Measurements from ENCODE around the gene CAV2.

CAV2 gene, protein sequence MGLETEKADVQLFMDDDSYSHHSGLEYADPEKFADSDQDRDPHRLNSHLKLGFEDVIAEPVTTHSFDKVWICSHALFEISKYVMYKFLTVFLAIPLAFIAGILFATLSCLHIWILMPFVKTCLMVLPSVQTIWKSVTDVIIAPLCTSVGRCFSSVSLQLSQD

DNA sequence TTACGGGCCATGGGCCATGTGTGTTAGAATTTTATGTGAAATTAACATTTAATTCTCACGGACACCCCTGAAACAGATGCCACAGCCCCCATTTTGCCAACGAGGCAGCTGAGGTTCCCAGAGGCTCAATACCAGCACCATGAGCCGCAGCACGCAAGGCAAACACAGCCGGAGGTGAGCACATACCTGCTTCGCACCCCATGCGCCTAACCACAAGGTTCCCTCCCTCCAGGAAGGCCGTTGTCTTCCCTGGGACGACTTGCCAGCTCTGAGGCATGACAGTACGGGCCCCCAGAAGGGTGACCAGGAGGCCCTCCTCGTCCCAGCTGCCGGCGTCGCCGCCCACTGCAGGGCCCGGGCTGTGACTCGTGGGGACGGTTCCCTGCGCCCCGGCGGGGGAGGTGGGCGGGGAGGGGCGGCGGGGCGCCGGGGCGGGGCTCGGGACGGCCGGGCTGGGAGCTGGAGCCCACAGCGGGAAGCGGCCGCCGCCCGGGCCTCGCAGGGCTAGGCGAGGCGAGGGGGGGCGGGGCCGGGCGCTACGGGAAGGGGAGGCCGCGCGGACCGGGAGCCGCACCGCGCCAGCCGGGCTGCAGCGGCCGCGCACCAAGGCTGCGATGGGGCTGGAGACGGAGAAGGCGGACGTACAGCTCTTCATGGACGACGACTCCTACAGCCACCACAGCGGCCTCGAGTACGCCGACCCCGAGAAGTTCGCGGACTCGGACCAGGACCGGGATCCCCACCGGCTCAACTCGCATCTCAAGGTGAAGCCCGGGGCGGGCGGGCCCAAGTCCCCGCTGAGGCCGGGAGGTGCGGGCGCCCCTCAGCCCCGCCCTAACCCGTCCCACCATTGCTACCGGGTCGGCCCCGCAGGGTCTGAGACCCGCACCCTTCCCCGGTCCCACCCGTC lies at the start of gene CAV2:
CAV2 (plus strand) TSS at position 571 of the 910 bp plus-strand sequence; CDS start at position 615, 44 bp downstream.
- H3K4me3 ChIP-seq (ENCODE audit: low read depth, low read length) = peak within 1 kb of the TSS; percentile 82
- peak; percentile 53 for DNase-seq (ENCODE audit: low read depth)
- TF ChIP-seq, protein P1, sequence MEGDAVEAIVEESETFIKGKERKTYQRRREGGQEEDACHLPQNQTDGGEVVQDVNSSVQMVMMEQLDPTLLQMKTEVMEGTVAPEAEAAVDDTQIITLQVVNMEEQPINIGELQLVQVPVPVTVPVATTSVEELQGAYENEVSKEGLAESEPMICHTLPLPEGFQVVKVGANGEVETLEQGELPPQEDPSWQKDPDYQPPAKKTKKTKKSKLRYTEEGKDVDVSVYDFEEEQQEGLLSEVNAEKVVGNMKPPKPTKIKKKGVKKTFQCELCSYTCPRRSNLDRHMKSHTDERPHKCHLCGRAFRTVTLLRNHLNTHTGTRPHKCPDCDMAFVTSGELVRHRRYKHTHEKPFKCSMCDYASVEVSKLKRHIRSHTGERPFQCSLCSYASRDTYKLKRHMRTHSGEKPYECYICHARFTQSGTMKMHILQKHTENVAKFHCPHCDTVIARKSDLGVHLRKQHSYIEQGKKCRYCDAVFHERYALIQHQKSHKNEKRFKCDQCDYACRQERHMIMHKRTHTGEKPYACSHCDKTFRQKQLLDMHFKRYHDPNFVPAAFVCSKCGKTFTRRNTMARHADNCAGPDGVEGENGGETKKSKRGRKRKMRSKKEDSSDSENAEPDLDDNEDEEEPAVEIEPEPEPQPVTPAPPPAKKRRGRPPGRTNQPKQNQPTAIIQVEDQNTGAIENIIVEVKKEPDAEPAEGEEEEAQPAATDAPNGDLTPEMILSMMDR (conservative IDR thresholded peaks at IDR 0.05; ENCODE audit: low read depth, low read length) = no peak

DNA sequence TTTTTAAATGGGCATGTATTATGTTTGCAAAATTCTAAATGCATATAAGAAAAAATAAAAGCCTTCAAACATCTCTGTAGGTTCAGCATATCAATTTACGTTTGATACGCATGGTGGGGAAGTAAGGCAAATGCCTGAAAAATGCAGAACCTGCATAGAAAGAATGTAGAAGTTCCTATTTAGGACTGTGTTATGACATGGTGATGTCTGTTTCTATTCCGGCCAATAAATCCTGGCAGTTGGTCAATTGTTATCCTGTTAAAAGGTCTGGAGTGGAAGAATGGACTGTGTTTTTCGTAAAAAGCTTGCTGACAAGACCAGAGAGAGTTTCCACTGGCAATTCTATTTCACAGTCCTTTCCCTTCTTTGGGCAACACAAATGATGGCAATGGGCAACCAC lies 49.6 kb upstream of the CAV2 start:
- TF ChIP-seq, protein P1 (conservative IDR thresholded peaks at IDR 0.05; ENCODE audit: low read depth, low read length) = no peak
- H3K4me3 ChIP-seq (ENCODE audit: low read depth, low read length) = no peak overlapping the region
- DNase-seq (ENCODE audit: low read depth) = peak; percentile 50

DNA sequence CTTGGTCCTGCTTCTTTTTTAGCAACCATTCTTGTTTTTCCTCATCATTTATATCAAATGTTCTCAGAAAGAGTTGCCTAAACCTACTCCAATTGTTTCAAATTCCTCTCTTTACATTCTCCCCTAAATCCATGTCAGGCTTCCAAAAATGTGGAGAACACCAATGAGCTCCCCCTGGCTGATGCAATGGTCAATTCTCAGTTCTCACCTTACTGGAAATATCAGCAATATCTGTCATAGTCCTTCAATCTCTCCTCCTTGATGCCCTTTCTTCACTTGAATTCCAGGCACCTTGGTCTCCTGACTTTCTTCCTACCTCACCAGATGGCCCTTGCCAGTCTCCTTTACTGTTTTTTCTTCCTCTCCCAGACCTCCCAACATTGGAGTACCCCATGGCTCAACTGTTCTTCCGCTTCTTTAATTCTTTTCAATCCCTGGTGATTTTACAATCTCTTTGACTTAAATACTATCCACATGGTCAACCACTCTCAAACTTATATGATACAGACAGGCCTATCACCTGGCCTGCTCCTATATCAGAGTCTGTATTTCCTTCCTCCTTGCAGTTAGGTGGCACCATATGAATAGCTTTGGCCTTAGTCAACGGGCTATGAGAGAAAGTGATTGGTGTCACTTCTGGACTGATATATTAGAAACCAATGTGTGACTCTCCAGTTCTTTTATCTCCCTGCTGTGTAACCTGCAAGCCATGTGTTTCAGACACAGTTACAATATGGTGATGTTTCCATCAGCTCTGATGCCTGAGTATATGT lies 47.4 kb upstream of the CAV2 start:
- H3K4me3 ChIP-seq (ENCODE audit: low read depth, low read length) = no peak overlapping the region
- TF ChIP-seq, protein P1 (conservative IDR thresholded peaks at IDR 0.05; ENCODE audit: low read depth, low read length) = no peak
- DNase-seq (ENCODE audit: low read depth) = no peak

DNA sequence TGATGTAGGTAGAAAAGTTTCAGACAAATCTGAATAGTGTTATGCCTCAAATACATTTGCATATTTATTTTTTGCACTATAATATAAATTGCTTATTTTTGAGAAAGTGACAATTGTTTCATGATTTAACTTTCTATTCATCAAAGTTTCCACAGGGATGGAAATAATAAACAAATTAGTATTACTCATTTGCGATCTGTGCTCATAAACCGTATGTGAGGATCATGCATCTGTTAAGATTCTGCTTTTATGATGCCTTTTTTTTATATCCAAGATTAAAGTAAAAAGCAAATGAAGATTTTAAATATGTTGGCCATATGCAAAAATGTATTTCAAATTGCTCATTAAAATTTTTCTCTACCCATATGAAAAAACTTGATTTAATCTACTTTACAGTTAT lies 45.2 kb upstream of the CAV2 start:
- no peak overlapping the region for H3K4me3 ChIP-seq (ENCODE audit: low read depth, low read length)
- TF ChIP-seq, protein P1 (conservative IDR thresholded peaks at IDR 0.05; ENCODE audit: low read depth, low read length) = no peak
- no peak for DNase-seq (ENCODE audit: low read depth)

DNA sequence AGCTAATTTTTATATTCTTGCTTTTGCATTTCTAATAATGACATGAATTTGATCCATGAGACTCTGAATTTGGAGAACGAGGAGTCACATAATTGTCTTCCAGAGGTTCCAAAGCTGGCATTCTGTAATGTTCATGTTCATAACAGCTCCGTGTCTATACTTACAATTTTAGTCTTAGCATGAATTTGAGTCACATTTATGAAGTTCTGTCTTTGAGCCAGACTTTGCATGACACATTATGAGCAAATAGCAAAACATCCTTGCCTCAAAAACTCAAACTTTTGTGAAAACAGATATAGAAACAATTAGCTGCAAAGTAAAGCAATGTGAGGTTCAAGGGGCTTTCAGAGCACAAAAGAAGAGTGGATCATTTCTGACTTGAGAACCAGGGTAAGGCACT lies 44.5 kb upstream of the CAV2 start:
- TF ChIP-seq, protein P1 (conservative IDR thresholded peaks at IDR 0.05; ENCODE audit: low read depth, low read length) = no peak
- no peak overlapping the region for H3K4me3 ChIP-seq (ENCODE audit: low read depth, low read length)
- peak; percentile 52 for DNase-seq (ENCODE audit: low read depth)

DNA sequence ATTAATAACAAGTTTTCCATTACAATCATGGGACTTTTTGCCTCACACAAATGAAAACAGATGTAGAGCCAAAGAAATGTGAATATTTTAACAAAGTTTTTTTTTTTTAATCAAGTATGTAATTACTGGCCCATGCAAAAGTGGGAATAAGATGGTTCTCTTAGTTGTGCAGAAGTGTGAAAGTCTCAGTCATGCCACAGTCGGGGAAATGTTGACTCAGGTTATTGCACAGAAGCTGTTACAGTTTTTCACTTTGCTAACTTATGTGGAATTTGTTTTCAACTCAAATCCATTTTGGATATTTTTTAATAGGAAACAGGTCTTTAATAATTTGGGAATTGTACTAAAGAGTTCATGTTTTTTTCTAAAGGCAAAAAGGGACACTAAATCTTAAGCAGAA lies 44.0 kb upstream of the CAV2 start:
- TF ChIP-seq, protein P1 (conservative IDR thresholded peaks at IDR 0.05; ENCODE audit: low read depth, low read length) = no peak
- DNase-seq (ENCODE audit: low read depth) = no peak
- no peak overlapping the region for H3K4me3 ChIP-seq (ENCODE audit: low read depth, low read length)

Data from choroid plexus epithelial cell (primary cell).